ENCODE measurements around the gene TSPAN32. TPM values are rescaled to one million over a fixed set of nuclear protein-coding genes. Genes with fewer than 3 reads are reported as not detected.

TSPAN32 gene
- not detected in 5 replicates for total RNA-seq (2022; extraction: Qiagen RNA extraction; ENCODE audit: low read depth)

GRCh38 chr11:2301631-2302305 lies at the start of gene TSPAN32, which contains the start of gene C11orf21:
TSPAN32 (plus strand) TSS chr11:2302013; CDS start chr11:2302150, 137 bp downstream.
C11orf21 (minus strand) TSS chr11:2301918; CDS start chr11:2301808, 110 bp downstream.

GRCh38 chr11:2270322-2271076 lies 31.3 kb upstream of the TSPAN32 start, which contains the start of gene ASCL2:
ASCL2 (minus strand) TSS chr11:2270588; CDS start chr11:2270332, 256 bp downstream.

Other genes with a start within 250 kb of the TSPAN32 start
- gene IGF2, start 162.6 kb upstream of the TSPAN32 start, total RNA-seq (2022; extraction: Qiagen RNA extraction; ENCODE audit: low read depth): 2.3 to 3.5 TPM (median 3.1 TPM) in 5 replicates
- not detected in 5 replicates for gene INS, start 140.8 kb upstream of the TSPAN32 start, total RNA-seq (2022; extraction: Qiagen RNA extraction; ENCODE audit: low read depth)
- gene TH, start 130.2 kb upstream of the TSPAN32 start, total RNA-seq (2022; extraction: Qiagen RNA extraction; ENCODE audit: low read depth): not detected in 5 replicates
- 0.07 TPM in 1 of 5 replicates, not detected in the others for gene ASCL2, start 31.4 kb upstream of the TSPAN32 start, total RNA-seq (2022; extraction: Qiagen RNA extraction; ENCODE audit: low read depth)
- gene C11orf21, start 95 bp upstream of the TSPAN32 start, total RNA-seq (2022; extraction: Qiagen RNA extraction; ENCODE audit: low read depth): not detected in 5 replicates
- gene CD81, start 75.3 kb downstream of the TSPAN32 start, total RNA-seq (2022; extraction: Qiagen RNA extraction; ENCODE audit: low read depth): 294 to 435 TPM (median 394 TPM) in 5 replicates
- 46.7 to 79.0 TPM (median 67.0 TPM) in 5 replicates for gene TSSC4, start 98.7 kb downstream of the TSPAN32 start, total RNA-seq (2022; extraction: Qiagen RNA extraction; ENCODE audit: low read depth)
- gene TRPM5, start 142.5 kb downstream of the TSPAN32 start, total RNA-seq (2022; extraction: Qiagen RNA extraction; ENCODE audit: low read depth): not detected in 5 replicates
- gene KCNQ1, start 143.0 kb downstream of the TSPAN32 start, total RNA-seq (2022; extraction: Qiagen RNA extraction; ENCODE audit: low read depth): 0.31 to 0.81 TPM (median 0.43 TPM) in 5 replicates